IMR-90 (cell line): ENCODE measurements around the gene MEF2C. TPM values are rescaled to one million over a fixed set of nuclear protein-coding genes. Genes with fewer than 3 reads are reported as not detected.
A peak's percentile ranks its signal among the peaks of the same experiment; 100 is the strongest.

Experiments
- ATAC-seq: fragments of 200-7000 bp; cut with Tn5 transposase; 2 replicates; pipeline ENCODE4 v1.9.1; 2020; ENCODE audit warnings: low read depth, mild to moderate bottlenecking, moderate library complexity
- BruUV-seq: library from RNA; stranded (reverse); fragments of 400-500 nt; replicated peaks from 2 replicates; lab custom pipeline; 2021; lab: Mats Ljungman, UMichigan
- CTCF ChIA-PET: fragments of 300-600 bp; formaldehyde crosslinking; extraction: SDS; loops from one replicate; lab custom pipeline; 2021; ENCODE audit warnings: antibody characterized with exemption; lab: Yijun Ruan, JAX
- POLR2A ChIA-PET: fragments of 300-600 bp; sonication (Branson Sonifier 250); formaldehyde crosslinking; loops from one replicate; lab custom pipeline; 2022; ENCODE audit warnings: antibody characterized with exemption; ENCODE audit not compliant: unreplicated experiment; lab: Charles Lee
- DNase-seq: peaks from one replicate; pipeline ENCODE4 v3.0.0; 2013
- H2AFZ ChIP-seq: replicated peaks from 2 replicates; pipeline ENCODE3; 2013; ENCODE audit warnings: low read length, mild to moderate bottlenecking; ENCODE audit not compliant: poor library complexity
- H2AK5ac ChIP-seq: 2 replicates; pipeline ENCODE4 v1.6.1; 2013; ENCODE audit warnings: low read depth, low read length, inconsistent platforms
- H2AK9ac ChIP-seq: replicated peaks from 2 replicates; pipeline ENCODE3; 2013; ENCODE audit warnings: mild to moderate bottlenecking, low read depth, low read length, moderate library complexity; ENCODE audit not compliant: poor library complexity
- H2BK120ac ChIP-seq: 2 replicates; pipeline ENCODE4 v1.6.1; 2013; ENCODE audit warnings: low read depth, low read length, inconsistent platforms
- H2BK15ac ChIP-seq: 3 replicates; pipeline ENCODE4 v1.6.1; 2013; ENCODE audit warnings: low read depth, low read length, inconsistent platforms
- H2BK20ac ChIP-seq: 2 replicates; pipeline ENCODE4 v1.6.1; 2013; ENCODE audit warnings: low read depth, mild to moderate bottlenecking, inconsistent platforms, low read length, moderate library complexity
- H2BK5ac ChIP-seq: 2 replicates; pipeline ENCODE4 v1.6.1; 2013; ENCODE audit warnings: mild to moderate bottlenecking, low read depth, low read length, inconsistent platforms; ENCODE audit not compliant: poor library complexity, severe bottlenecking
- H3K14ac ChIP-seq: replicated peaks from 2 replicates; pipeline ENCODE4 v1.6.1; 2013; ENCODE audit warnings: low read depth, low read length, inconsistent platforms
- H3K18ac ChIP-seq: 2 replicates; pipeline ENCODE4 v1.6.1; 2013; ENCODE audit warnings: low read depth, low read length, control low read depth
- H3K23ac ChIP-seq: 2 replicates; pipeline ENCODE4 v1.6.1; 2013; ENCODE audit warnings: low read depth, low read length, inconsistent platforms
- H3K27ac ChIP-seq: 2 replicates; pipeline ENCODE4 v1.5.1; 2013; ENCODE audit warnings: mild to moderate bottlenecking, control low read depth, low read length; ENCODE audit not compliant: insufficient read depth
- H3K27me3 ChIP-seq: 2 replicates; pipeline ENCODE4 v1.6.1; 2013; ENCODE audit warnings: low read length; ENCODE audit not compliant: control insufficient read depth, insufficient read depth
- H3K36me3 ChIP-seq: 2 replicates; pipeline ENCODE4 v1.6.1; 2013; ENCODE audit warnings: low read length, mixed read lengths; ENCODE audit not compliant: control insufficient read depth, insufficient read depth
- H3K4ac ChIP-seq: 2 replicates; pipeline ENCODE4 v1.6.1; 2013; ENCODE audit warnings: low read depth, low read length, inconsistent platforms
- H3K4me1 ChIP-seq: 2 replicates; pipeline ENCODE4 v1.6.1; 2013; ENCODE audit warnings: low read length, mixed read lengths; ENCODE audit not compliant: control insufficient read depth, insufficient read depth
- H3K4me2 ChIP-seq: 2 replicates; pipeline ENCODE4 v1.6.1; 2013; ENCODE audit warnings: low read depth, mild to moderate bottlenecking, control low read depth, low read length, moderate library complexity
- H3K4me3 ChIP-seq: 2 replicates; pipeline ENCODE4 v1.5.1; 2013; ENCODE audit warnings: low read depth, mild to moderate bottlenecking, control low read depth, low read length, moderate library complexity; ENCODE audit not compliant: insufficient read depth
- H3K56ac ChIP-seq: 2 replicates; pipeline ENCODE4 v1.6.1; 2013; ENCODE audit warnings: low read length, inconsistent platforms; ENCODE audit not compliant: insufficient read depth; ENCODE audit errors: extremely low read depth
- H3K79me1 ChIP-seq, 2 experiments: 2 replicates each; pipeline ENCODE4 v1.6.1; 2013; ENCODE audit warnings: low read length in 2 of 2, inconsistent platforms in 1 of 2, low read depth in 1 of 2
- H3K9ac ChIP-seq: 2 replicates; pipeline ENCODE4 v1.6.1; 2013; ENCODE audit warnings: low read depth, low read length, control low read depth
- H3K9me1 ChIP-seq: 2 replicates; pipeline ENCODE4 v1.6.1; 2013; ENCODE audit warnings: low read length, inconsistent platforms; ENCODE audit not compliant: insufficient read depth
- H3K9me3 ChIP-seq: 2 replicates; pipeline ENCODE4 v1.6.1; 2013; ENCODE audit warnings: low read length; ENCODE audit not compliant: control insufficient read depth, insufficient read depth
- H4K20me1 ChIP-seq: 2 replicates; pipeline ENCODE4 v1.6.1; 2013; ENCODE audit warnings: low read length, inconsistent platforms; ENCODE audit not compliant: insufficient read depth
- H4K5ac ChIP-seq: 2 replicates; pipeline ENCODE4 v1.6.1; 2013; ENCODE audit warnings: mild to moderate bottlenecking, low read depth, low read length, control low read depth
- H4K8ac ChIP-seq, 2 experiments: 2 replicates each; pipeline ENCODE4 v1.6.1; 2013; ENCODE audit warnings: low read depth in 2 of 2, low read length in 2 of 2, control low read depth in 1 of 2, inconsistent platforms in 1 of 2
- H4K91ac ChIP-seq: 2 replicates; pipeline ENCODE4 v1.6.1; 2013; ENCODE audit warnings: low read depth, low read length, inconsistent platforms; ENCODE audit not compliant: insufficient read depth
- CTCF ChIP-seq: conservative IDR thresholded peaks from 2 replicates; pipeline ENCODE4 v1.5.1; 2012; ENCODE audit warnings: mild to moderate bottlenecking, low read depth, low read length, improper control_type of control experiment
- ELK1 ChIP-seq: fragments of 150-350 bp; IDR thresholded peaks from 2 replicates; pipeline ENCODE4 v1.6.1; 2016; ENCODE audit warnings: low read depth, mild to moderate bottlenecking, low read length, moderate library complexity, borderline replicate concordance
- FOS ChIP-seq: fragments of 150-350 bp; IDR thresholded peaks from 2 replicates; pipeline ENCODE4 v1.6.1; 2016; ENCODE audit warnings: low read depth, low read length
- MAFK ChIP-seq: IDR thresholded peaks from 2 replicates; pipeline ENCODE4 v1.6.1; 2012; ENCODE audit warnings: low read depth, low read length, improper control_type of control experiment
- NFE2L2 ChIP-seq: fragments of 150-350 bp; IDR thresholded peaks from 2 replicates; pipeline ENCODE4 v1.6.1; 2016; ENCODE audit warnings: low read depth, mild to moderate bottlenecking, low read length
- POLR2A ChIP-seq: IDR thresholded peaks from 2 replicates; pipeline ENCODE4 v1.6.1; 2012; ENCODE audit warnings: mild to moderate bottlenecking, low read depth, low read length
- RFX5 ChIP-seq: IDR thresholded peaks from 2 replicates; pipeline ENCODE4 v1.8.0; 2012; ENCODE audit warnings: low read depth, mild to moderate bottlenecking, low read length, moderate library complexity
- WGBS, 2 experiments: methylation state at CpG; one replicate each; pipeline versions ENCODE4 v1.1.5 to v1.1.7; 2013; ENCODE audit warnings: missing lambda C conversion rate in 2 of 2; ENCODE audit not compliant: insufficient read length in 1 of 2; ENCODE audit errors: extremely low coverage in 2 of 2; 5-methylcytosine and 5-hydroxymethylcytosine counted together
- dilution Hi-C: fragments of 300-500 bp; cut with HindIII; formaldehyde crosslinking; loops from one replicate; pipeline ENCODE4 v1.14.3; 2018; ENCODE audit warnings: low sequenced_read_pairs; ENCODE audit not compliant: unreplicated experiment
- in situ Hi-C: fragments of 300-500 bp; cut with MboI; formaldehyde crosslinking; loops from 3 replicates; pipeline ENCODE4 v1.14.3; 2019; ENCODE audit warnings: low sequenced_read_pairs, inconsistent platforms, mixed read lengths
- intact Hi-C: fragments of 100-400 bp; cut with micrococcal nuclease; formaldehyde crosslinking; loops from 2 replicates; pipeline ENCODE4 v1.10.0; 2022
- polyA plus RNA-seq, 3 experiments: library from polyadenylated mRNA; depleted of rRNA; stranded (reverse); fragments of >200 nt; gene quantifications; 2 replicates each; pipeline ENCODE4 v1.2.3, GENCODE V29; 2012; ENCODE audit warnings: low replicate concordance in 1 of 3
- total RNA-seq: library from RNA; depleted of rRNA; stranded (reverse); fragments of >200 nt; gene quantifications from 2 replicates; pipeline ENCODE4 v1.2.3, GENCODE V29; 2012

MEF2C gene
- total and polyA plus RNA-seq, 2 of the 4 experiments (the other 2 are of a cell fraction), result 1.5 to 6.8 TPM

GRCh38 chr5:88691230-88691582 lies 191.8 kb downstream of the MEF2C start:
- Histone ChIP-seq H3K56ac (no peak overlapping the region), H3K9me3 (0 out of 2 replicates have a peak, but pooled peaks cover 3% of the 10 kb centered on the region), H3K9ac (no peak overlapping the region), H3K4me2 (peak overlapping the region; percentile 76), H3K27ac (no peak overlapping the region), H3K36me3 (no peaks in the 10 kb centered on the region), H2AFZ (peak overlapping the region; percentile 33), H4K5ac (no peak overlapping the region), H3K79me1 (no peaks in the 10 kb centered on the region), H2BK120ac (no peak overlapping the region), H3K4ac (no peak overlapping the region), H3K4me3 (no peak overlapping the region), H2BK15ac (no peak overlapping the region), H3K9me1 (no peaks in the 10 kb centered on the region), H4K8ac (no peak overlapping the region), H4K20me1 (no peaks in the 10 kb centered on the region), H3K23ac (no peak overlapping the region), H2BK20ac (no peak overlapping the region), H3K4me1 (peaks cover 3% of the 10 kb centered on the region; the same call in 1 of the 2 replicates), H2BK5ac (no peak overlapping the region), H2AK5ac (no peak overlapping the region), H3K14ac (no peak overlapping the region), H3K27me3 (peaks cover 92% of the 10 kb centered on the region), H4K91ac (no peak overlapping the region), H3K18ac (no peak overlapping the region), H2AK9ac (no peak overlapping the region)
- WGBS, 2 experiments, result no CpG with 5 or more reads among the region's 11 CpGs
- POLR2A ChIA-PET, result interaction anchor here (0.7 kb wide), 1 partner anchor 27 kb away, joined by 11 read pairs; no protein-coding TSS in a partner anchor
- no TSS peak for BruUV-seq
- CTCF ChIA-PET, result interaction anchor here (0.6 to 2.5 kb wide), 18 partner anchors 11 to 1265 kb away, joined by 3 to 26 read pairs (median 3); no protein-coding TSS in a partner anchor
- dilution Hi-C loops, result no loop called here
- no peak for TF ChIP-seq POLR2A
- TF ChIP-seq ELK1, result no peak
- TF ChIP-seq RFX5, result no peak
- TF ChIP-seq NFE2L2, result no peak
- no peak for TF ChIP-seq FOS
- no peak for TF ChIP-seq MAFK
- no peak for TF ChIP-seq CTCF
- ATAC-seq, result peak; percentile 6; the same call in 1 of the 2 replicates
- DNase-seq, result no peak
- in situ Hi-C loops, result no loop called here
- intact Hi-C loops, result loop anchor here (1.0 to 5.0 kb wide), 3 partner anchors 550 to 1269 kb away; no protein-coding TSS in a partner anchor
